Progenitor cell of endocrine pancreas (in vitro differentiated cells): ENCODE measurements around the gene OVCH1. TPM values are rescaled to one million over a fixed set of nuclear protein-coding genes. Genes with fewer than 3 reads are reported as not detected.
"Not testable (repeated sequence)": the region's sequence is repeated elsewhere in the genome, so short reads cannot be mapped to it uniquely, and the experiment has no call there.

Source experiments
- DNase-seq: peaks from one replicate; pipeline ENCODE4 v3.0.0; 2021; ENCODE audit warnings: low spot score; ENCODE audit not compliant: unreplicated experiment
- H3K27ac Mint-ChIP-seq: 2 replicates; pipeline ENCODE4 v1.8.0; 2021; ENCODE audit warnings: mild to moderate bottlenecking, moderate library complexity, mixed read lengths
- H3K27me3 Mint-ChIP-seq: 2 replicates; pipeline ENCODE4 v1.8.0; 2021; ENCODE audit warnings: mixed read lengths
- H3K36me3 Mint-ChIP-seq: 2 replicates; pipeline ENCODE4 v1.8.0; 2022; ENCODE audit warnings: mixed read lengths; ENCODE audit not compliant: insufficient read depth
- H3K4me1 Mint-ChIP-seq: 2 replicates; pipeline ENCODE4 v1.8.0; 2021; ENCODE audit warnings: low read depth, mixed read lengths
- H3K4me3 Mint-ChIP-seq: 2 replicates; pipeline ENCODE4 v1.8.0; 2021; ENCODE audit warnings: low read depth, mild to moderate bottlenecking, moderate library complexity, mixed read lengths
- H3K9me3 Mint-ChIP-seq: 2 replicates; pipeline ENCODE4 v1.8.0; 2021; ENCODE audit warnings: low read depth, mixed read lengths
- total RNA-seq: library from RNA; stranded (reverse); gene quantifications from 2 replicates; pipeline ENCODE4 v1.2.1, GENCODE V29; 2021
- TF ChIP-seq, protein P1 (sequence below): fragments of 200-600 bp; sonication (generic); IDR thresholded peaks from one replicate; pipeline ENCODE4 v1.5.0; 2021; ENCODE audit warnings: antibody characterized with exemption, mild to moderate bottlenecking; ENCODE audit not compliant: unreplicated experiment

OVCH1 gene
- total RNA-seq, 1 donor from 2014 or later = 0.65 TPM

DNA sequence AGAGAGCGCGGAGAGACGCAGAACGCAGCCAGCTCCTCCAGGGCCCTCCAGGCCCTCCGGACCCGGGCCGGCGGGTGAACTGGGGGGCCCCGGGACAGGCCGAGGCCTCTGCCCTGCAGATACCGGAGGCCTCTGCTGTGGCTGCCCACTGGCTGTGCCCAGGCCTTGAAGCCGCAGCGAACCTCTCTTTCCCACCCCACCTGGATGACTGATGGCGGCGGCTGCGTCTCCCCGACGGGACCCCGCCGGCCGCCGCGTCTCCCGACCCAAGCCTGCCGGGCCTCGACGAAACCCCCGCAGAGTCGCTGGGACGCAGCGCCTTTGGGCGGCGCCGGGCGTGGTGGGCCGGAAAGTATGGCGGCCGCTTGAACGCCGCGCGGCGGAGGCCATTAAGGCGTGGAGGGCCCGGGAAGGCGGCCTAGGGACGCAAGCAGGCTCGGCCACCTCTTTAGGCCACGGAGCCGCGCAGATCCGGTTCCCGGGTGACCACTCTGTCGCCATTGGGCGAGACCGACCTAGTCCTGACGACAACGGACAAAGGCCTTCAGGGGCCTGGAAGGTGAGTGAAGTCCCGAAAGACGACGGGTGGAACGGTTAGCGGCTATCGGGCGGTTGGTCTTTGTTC, 108.1 kb downstream of the OVCH1 start:
- Mint-ChIP-seq H3K4me1 (no peaks in the 10 kb centered on the region), H3K4me3 (no peak overlapping the region), H3K36me3 (no peaks in the 10 kb centered on the region), H3K27me3 (no peaks in the 10 kb centered on the region), H3K27ac (no peak overlapping the region), H3K9me3 (peaks cover 7% of the 10 kb centered on the region)
- TF ChIP-seq, protein P1, sequence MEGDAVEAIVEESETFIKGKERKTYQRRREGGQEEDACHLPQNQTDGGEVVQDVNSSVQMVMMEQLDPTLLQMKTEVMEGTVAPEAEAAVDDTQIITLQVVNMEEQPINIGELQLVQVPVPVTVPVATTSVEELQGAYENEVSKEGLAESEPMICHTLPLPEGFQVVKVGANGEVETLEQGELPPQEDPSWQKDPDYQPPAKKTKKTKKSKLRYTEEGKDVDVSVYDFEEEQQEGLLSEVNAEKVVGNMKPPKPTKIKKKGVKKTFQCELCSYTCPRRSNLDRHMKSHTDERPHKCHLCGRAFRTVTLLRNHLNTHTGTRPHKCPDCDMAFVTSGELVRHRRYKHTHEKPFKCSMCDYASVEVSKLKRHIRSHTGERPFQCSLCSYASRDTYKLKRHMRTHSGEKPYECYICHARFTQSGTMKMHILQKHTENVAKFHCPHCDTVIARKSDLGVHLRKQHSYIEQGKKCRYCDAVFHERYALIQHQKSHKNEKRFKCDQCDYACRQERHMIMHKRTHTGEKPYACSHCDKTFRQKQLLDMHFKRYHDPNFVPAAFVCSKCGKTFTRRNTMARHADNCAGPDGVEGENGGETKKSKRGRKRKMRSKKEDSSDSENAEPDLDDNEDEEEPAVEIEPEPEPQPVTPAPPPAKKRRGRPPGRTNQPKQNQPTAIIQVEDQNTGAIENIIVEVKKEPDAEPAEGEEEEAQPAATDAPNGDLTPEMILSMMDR = no peak
- DNase-seq = no peak

DNA sequence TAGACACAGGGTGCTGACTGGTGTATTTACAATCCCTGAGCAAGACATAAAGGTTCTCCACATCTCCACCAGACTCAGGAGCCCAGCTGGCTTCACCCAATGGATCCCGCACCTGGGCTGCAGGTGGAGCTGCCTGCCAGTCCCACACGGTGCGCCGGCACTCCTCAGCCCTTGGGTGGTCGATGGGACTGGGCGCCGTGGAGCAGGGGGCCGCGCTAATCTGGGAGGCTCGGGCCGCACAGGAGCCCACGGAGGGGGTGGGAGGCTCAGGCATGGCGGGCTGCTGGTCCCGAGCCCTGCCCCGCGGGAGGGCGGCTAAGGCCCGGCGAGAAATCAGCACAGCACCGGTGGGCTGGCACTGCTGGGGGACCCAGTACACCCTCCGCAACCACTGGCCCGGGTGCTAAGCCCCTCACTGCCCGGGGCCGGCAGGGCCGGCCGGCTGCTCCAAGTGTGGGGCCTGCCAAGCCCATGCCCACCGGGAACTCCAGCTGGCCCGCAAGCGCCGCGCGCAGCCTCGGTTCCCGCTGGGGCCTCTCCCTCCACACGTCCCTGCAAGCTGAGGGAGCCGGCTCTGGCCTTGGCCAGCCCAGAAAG, 111.3 kb downstream of the OVCH1 start:
- H3K4me3 Mint-ChIP-seq, H3K4me1 Mint-ChIP-seq, H3K27me3 Mint-ChIP-seq, DNase-seq, H3K36me3 Mint-ChIP-seq, H3K27ac Mint-ChIP-seq: not testable (repeated sequence)
- peaks cover 17% of the 10 kb centered on the region for H3K9me3 Mint-ChIP-seq

DNA sequence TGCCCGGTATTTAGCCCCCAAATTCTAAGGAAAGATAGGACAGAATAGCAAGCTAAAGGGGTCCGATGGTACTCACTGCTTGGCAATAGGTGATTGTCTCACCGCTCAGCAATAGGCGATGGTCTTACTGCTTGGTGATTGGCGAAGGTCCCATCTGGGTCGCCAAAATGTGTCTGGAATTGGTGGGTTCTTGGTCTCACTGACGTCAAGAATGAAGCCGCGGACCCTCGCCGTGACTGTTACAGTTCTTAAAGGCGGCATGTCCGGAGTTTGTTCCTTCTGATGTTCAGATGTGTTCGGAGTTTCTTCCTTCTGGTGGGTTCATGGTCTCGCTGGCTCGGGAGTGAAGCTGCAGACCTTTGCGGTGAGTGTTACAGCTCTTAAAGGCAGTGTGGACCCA, 112.3 kb downstream of the OVCH1 start:
- not testable (repeated sequence) for H3K27ac Mint-ChIP-seq, H3K36me3 Mint-ChIP-seq, DNase-seq, H3K27me3 Mint-ChIP-seq, H3K4me3 Mint-ChIP-seq
- peaks cover 10% of the 10 kb centered on the region for H3K4me1 Mint-ChIP-seq
- peaks cover 16% of the 10 kb centered on the region for H3K9me3 Mint-ChIP-seq

DNA sequence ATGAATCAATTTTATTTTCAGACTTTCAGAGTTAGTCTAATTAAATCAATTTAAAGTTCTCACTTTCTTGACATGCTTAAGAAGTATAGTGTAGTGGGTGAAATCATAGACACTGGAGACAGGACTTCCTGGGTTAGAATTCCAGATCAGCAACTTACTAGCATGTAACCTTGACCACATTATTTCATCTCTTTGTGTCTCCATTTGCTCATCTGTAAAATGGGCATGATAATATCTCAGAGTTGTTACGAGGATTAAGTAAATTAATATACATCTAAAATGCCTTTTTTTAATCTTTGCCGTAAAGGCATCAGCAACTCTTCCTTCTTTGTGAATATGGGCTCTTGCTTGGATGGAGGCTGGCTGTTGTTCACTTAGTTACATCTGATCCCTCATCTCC, 115.2 kb downstream of the OVCH1 start:
- Mint-ChIP-seq H3K36me3 (peaks cover 7% of the 10 kb centered on the region), H3K9me3 (peaks cover 9% of the 10 kb centered on the region), H3K27ac (no peak overlapping the region), H3K4me1 (peaks cover 24% of the 10 kb centered on the region), H3K27me3 (no peaks in the 10 kb centered on the region), H3K4me3 (peak overlapping the region; percentile 97)
- DNase-seq = no peak
- TF ChIP-seq, protein P1 = no peak

DNA sequence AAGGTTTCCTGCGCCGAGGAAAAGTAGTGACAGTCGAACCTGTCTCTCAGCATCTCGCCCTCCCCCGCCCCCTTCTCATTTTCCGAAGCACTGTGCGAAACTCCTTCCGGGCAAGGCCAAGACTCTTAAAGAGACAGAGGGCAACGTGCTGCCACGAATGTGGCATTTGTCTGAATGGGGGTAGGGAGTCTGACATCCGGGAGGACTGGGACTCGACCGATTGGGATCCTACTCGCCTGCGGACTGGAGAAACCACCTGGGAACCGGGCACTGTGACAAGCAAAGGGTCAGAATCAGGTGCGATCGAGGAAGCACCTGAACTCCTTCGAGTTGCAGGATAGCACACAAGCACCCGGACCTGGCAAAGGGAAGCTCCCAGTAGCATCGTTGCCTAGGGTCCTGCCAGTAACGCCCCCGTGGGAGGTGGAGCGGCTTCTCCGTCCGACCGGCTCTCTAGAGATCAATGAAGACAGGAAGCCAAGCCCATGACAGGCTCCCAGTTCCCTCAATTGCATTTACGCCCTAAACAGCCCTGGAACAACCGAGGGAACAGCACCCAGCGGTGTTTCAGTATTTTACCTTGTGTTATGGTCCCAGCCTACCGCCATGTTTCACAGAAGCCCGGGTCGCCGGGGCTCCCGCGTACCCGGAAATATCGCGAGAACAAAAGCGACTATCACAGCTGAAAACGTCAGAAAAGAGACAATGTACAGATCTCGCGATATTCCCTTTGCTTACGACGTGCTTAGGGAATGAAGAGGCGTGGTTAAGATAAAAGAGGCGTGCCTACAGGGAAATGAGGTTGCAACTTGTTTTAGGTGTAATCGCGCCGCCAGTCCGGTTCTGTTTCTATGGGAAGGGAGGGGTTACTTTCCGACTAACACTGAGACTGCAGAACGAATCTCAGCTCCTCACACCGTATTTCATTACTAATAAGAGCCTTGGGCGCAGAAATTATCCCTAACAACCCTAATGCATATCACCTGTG, 116.7 kb downstream of the OVCH1 start, which contains the start of gene ERGIC2:
ERGIC2 (minus strand) TSS at position 637 of the 988 bp plus-strand sequence. CDS start 9,539 bp downstream, outside the sequence.
- Mint-ChIP-seq H3K36me3 (peaks cover 16% of the 10 kb centered on the region), H3K27me3 (no peaks in the 10 kb centered on the region), H3K27ac (peak within 1 kb of the TSS; percentile 99), H3K4me3 (peak within 1 kb of the TSS; percentile 97), H3K4me1 (peaks cover 24% of the 10 kb centered on the region), H3K9me3 (peaks cover 9% of the 10 kb centered on the region)
- TF ChIP-seq, protein P1 = no peak
- DNase-seq = peak; percentile 92

Other genes with a start within 250 kb of the OVCH1 start
- 105 and 115 TPM in 2 replicates for gene ERGIC2, start 116.5 kb downstream of the OVCH1 start, total RNA-seq